K562 (cell line): ENCODE measurements around the gene TMTC3. TPM values are rescaled to one million over a fixed set of nuclear protein-coding genes. Genes with fewer than 3 reads are reported as not detected.

Experiments used
- BRF2 ChIP-seq: IDR thresholded peaks from 3 replicates; pipeline ENCODE4 v1.6.1; 2011; ENCODE audit warnings: borderline replicate concordance, mild to moderate bottlenecking; ENCODE audit not compliant: insufficient read length, insufficient read depth
- CHD1 ChIP-seq: fragments of 200-600 bp; sonication (generic); IDR thresholded peaks from one replicate; pipeline ENCODE4 v1.6.1; 2012; ENCODE audit warnings: mild to moderate bottlenecking, moderate library complexity, low read length, inconsistent platforms
- DLX4 ChIP-seq: fragments of 250-450 bp; sonication (Bioruptor Pico); IDR thresholded peaks from 2 replicates; pipeline ENCODE4 v1.6.1; 2021; ENCODE audit warnings: mild to moderate bottlenecking
- E2F8 ChIP-seq: fragments of 450-650 bp; IDR thresholded peaks from 2 replicates; pipeline ENCODE4 v1.7.1; 2018; ENCODE audit warnings: mild to moderate bottlenecking, low read depth; ENCODE audit not compliant: partially characterized antibody
- FOSL1 ChIP-seq: fragments of 200-800 bp; sonication (Bioruptor generic); conservative IDR thresholded peaks from 2 replicates; pipeline ENCODE4 v1.6.1; 2016; ENCODE audit warnings: missing genetic modification characterization, missing compliant biosample characterization
- LCOR ChIP-seq: sonication (generic); formaldehyde crosslinking; IDR thresholded peaks from 2 replicates; pipeline ENCODE4 v1.8.0; 2022; ENCODE audit warnings: mild to moderate bottlenecking, missing genetic modification reagents
- NCOA2 ChIP-seq, 2 experiments: fragments of 450-650 bp; IDR thresholded peaks; 2 replicates each; pipeline ENCODE4 v1.6.1; 2018; ENCODE audit warnings: mild to moderate bottlenecking in 2 of 2, moderate library complexity in 1 of 2; ENCODE audit not compliant: partially characterized antibody in 2 of 2
- NFYB ChIP-seq: IDR thresholded peaks from 2 replicates; pipeline ENCODE4 v1.6.1; 2011; ENCODE audit warnings: mild to moderate bottlenecking, moderate library complexity; ENCODE audit not compliant: insufficient read length; ENCODE audit errors: extremely low read depth
- POLR2A ChIP-seq: fragments of 450-650 bp; conservative IDR thresholded peaks from 2 replicates; pipeline ENCODE4 v1.6.1; 2016
- POLR2AphosphoS5 ChIP-seq: IDR thresholded peaks from 2 replicates; pipeline ENCODE4 v1.6.1; 2011; ENCODE audit warnings: mild to moderate bottlenecking, low read depth, low read length, moderate library complexity; ENCODE audit not compliant: control insufficient read depth, insufficient read depth
- TCFL5 ChIP-seq: fragments of 250-450 bp; sonication (Bioruptor Pico); conservative IDR thresholded peaks from 2 replicates; pipeline ENCODE4 v1.6.1; 2021; ENCODE audit warnings: mild to moderate bottlenecking, moderate library complexity, matching md5 sums
- THAP12 ChIP-seq: fragments of 250-450 bp; sonication (Bioruptor Pico); IDR thresholded peaks from 2 replicates; pipeline ENCODE4 v1.9.0; 2021; ENCODE audit warnings: mild to moderate bottlenecking, inconsistent platforms
- VEZF1 ChIP-seq: fragments of 200-800 bp; sonication (Bioruptor generic); IDR thresholded peaks from 2 replicates; pipeline ENCODE4 v1.6.1; 2017; ENCODE audit warnings: missing genetic modification characterization, missing compliant biosample characterization
- ZEB2 ChIP-seq: fragments of 450-650 bp; IDR thresholded peaks from 2 replicates; pipeline ENCODE4 v1.6.1; 2016
- ZNF197 ChIP-seq: fragments of 200-800 bp; sonication (Bioruptor generic); IDR thresholded peaks from 2 replicates; pipeline ENCODE4 v1.6.1; 2016; ENCODE audit warnings: low read depth, missing genetic modification characterization, missing compliant biosample characterization
- ZNF444 ChIP-seq: fragments of 250-450 bp; sonication (Bioruptor Pico); IDR thresholded peaks from 2 replicates; pipeline ENCODE4 v1.4.0; 2020; ENCODE audit warnings: mild to moderate bottlenecking, moderate library complexity
- ZNF449 ChIP-seq: fragments of 250-450 bp; sonication (Bioruptor Pico); IDR thresholded peaks from 2 replicates; pipeline ENCODE4 v1.8.0; 2022; ENCODE audit warnings: moderate library complexity, mild to moderate bottlenecking, inconsistent platforms
- polyA plus RNA-seq, 8 experiments: library from polyadenylated mRNA; depleted of rRNA in 4 of 8; stranded (reverse) in 5 of 8; unstranded in 3 of 8; fragments of >200 nt; fragmentation: Nextera tagmentation in 2 of 8; fragmentation: Illumina TruSeq in 1 of 8; extraction: Ambion mirVana in 2 of 8; extraction: Trizol in 1 of 8; gene quantifications; 2 replicates each; pipeline versions ENCODE4 v1.2.1 to v1.2.3, GENCODE V29; 2011 to 2014; ENCODE audit warnings: inconsistent platforms in 1 of 8, missing spikeins in 1 of 8
- total RNA-seq, 7 experiments: library from RNA; depleted of rRNA in 6 of 7; stranded (reverse); fragments of >200 nt in 6 of 7; fragmentation: Illumina TruSeq in 2 of 7; extraction: Trizol in 2 of 7; gene quantifications; 2 replicates each; pipeline versions ENCODE4 v1.2.1 to v1.2.3, GENCODE V29; 2011 to 2021; ENCODE audit warnings: low replicate concordance in 1 of 7

Gene TMTC3
- total and polyA plus RNA-seq, 9 of the 15 experiments (the other 6 are each of a cell fraction or from before 2014, with no cell fraction given): 1.9 to 9.8 (median 4.7) TPM

- no peak for TF ChIP-seq BRF2
- TF ChIP-seq NFYB: no peak
- TF ChIP-seq THAP12: 0 out of 2 replicates have a peak, but pooled peaks have one; percentile 42
- peak; percentile 74 for TF ChIP-seq POLR2AphosphoS5
- TF ChIP-seq POLR2A: peak; percentile 75
- no peak for TF ChIP-seq DLX4
- TF ChIP-seq NCOA2 (IDR thresholded peaks at IDR 0.05; ENCODE audit: partially characterized antibody in 2 of 2): no peak
- peak; percentile 48; the same call in 1 of the 2 replicates for TF ChIP-seq VEZF1 (CRISPR knock-in tag)
- TF ChIP-seq FOSL1 (tag): no peak
- TF ChIP-seq ZNF197 (CRISPR knock-in tag): peak; percentile 96; the same call in 1 of the 2 replicates
- no peak for TF ChIP-seq TCFL5 (CRISPR knock-in tag)
- TF ChIP-seq ZNF444 (CRISPR knock-in tag): no peak
- no peak for TF ChIP-seq ZEB2
- peak; percentile 61 for TF ChIP-seq E2F8
- TF ChIP-seq LCOR (CRISPR knock-in tag): peak; percentile 88
- no peak for TF ChIP-seq CHD1
- 0 out of 2 replicates have a peak, but pooled peaks have one; percentile 12 for TF ChIP-seq ZNF449 (CRISPR knock-in tag)
Observed at GRCh38 chr12:88141774-88142609, at the start of gene TMTC3, which contains the start of gene CEP290 (continued).
